ENCODE data around the gene AHSG.

AHSG gene

DNA sequence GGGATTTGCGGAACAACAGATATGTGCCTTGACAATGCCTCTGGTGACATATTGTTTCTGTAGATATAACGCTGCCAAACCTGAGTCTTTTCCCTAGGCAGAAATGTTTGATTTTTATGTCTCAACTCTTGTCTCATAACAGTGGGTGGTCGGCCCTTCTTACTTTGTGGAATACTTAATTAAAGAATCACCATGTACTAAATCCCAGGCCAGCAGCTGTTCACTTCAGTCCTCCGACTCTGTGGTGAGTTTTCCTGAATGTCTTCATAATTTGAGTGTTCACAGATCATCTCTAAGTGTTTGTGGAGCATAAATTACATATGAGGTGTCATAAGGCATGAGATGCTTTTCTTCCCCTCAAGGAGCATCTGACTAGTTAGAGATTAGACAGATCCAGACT, 33.2 kb downstream of the AHSG start:
- DNase-seq = no peak

DNA sequence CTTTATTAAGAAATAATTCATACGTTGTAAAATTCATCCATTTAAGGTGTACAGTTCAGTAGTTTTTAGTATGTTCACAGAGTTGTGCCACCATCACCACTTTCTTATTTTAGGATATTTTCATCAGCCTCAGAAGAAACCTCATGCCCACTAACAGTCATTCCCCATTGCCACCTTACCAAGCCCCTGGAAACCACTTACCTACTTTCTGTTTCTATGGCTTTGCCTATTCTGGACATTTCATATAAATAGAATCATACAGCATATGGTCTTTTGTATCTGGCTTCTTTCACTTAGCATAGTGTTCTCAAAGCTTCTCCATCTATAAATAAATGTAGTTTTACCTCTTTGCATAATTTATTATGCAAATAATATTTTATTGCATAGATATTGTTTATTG, 34.0 kb downstream of the AHSG start:
- DNase-seq = no peak

DNA sequence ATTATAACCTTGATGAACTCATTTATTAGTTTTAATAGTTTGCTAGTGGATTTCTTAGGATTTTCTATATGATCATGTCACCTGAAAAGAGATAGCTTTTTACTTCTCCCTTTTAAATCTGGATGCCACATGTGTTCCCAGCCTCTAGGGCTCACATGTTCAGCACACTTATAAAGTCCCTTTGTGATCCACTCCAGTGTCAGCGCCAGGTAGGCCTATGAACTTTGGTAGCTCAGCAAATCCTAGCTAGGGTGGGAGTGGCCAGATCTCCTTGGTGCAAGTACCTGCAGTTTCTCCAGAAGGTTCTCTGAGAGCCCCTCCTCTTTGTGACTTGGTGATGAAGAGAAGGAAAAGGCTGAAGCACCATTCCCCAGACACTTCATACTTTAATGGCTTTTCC, 36.0 kb downstream of the AHSG start:
- no peak for DNase-seq

DNA sequence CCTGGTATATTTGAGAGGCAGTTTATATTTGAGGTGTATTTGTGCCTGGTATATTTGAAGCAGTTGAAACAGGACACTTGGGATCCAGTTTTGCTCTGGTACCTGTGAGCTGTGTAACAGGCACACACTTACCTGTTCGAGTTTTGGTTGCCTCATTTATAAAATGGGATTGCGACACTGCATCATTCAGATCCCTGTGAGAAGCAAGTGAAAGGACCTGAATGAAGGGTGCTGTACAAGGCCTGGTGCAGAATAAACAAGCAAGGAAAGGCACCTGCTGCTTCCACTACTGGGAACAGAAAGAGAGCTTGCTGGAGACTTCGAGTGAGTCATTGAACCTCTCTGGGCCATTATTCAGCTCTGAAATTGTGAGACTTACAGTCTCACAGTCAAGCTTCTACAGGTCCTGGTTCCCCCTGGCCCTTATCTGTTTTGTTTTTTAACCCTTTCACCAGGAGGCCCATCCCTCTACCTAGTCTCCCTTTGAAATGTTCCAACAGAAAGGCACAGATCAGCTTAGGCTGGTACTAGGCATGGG, 38.9 kb downstream of the AHSG start:
- DNase-seq = no peak

DNA sequence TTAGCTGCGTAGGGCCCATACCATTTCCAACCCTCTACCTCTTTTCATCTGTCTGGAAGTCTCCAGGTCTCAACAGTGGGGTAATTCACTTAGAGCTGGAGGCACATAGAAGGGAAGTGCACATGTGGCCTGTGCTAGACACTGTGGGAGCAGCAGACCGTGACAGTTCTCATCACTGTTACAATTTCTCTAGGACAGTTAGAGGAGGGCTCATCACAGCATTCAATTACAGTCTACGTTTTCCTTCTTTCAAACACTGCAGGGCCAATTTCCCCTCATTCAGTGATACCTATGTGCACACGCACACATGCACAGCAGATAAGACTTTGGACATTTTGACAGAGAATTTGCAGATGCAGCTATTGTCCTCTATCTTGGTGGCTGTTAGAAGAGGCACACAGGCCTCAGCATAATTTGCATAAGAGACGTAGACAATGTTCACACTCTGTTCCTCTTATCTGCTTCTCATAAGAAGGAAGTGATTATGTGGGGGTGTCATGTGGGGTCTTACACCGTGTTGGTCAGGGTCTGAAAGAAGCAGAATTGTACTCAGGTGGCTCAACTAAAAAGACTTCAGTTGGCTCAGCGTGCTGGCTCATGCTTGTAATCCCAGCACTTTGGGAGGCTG, 40.3 kb downstream of the AHSG start:
- DNase-seq = no peak

DNA sequence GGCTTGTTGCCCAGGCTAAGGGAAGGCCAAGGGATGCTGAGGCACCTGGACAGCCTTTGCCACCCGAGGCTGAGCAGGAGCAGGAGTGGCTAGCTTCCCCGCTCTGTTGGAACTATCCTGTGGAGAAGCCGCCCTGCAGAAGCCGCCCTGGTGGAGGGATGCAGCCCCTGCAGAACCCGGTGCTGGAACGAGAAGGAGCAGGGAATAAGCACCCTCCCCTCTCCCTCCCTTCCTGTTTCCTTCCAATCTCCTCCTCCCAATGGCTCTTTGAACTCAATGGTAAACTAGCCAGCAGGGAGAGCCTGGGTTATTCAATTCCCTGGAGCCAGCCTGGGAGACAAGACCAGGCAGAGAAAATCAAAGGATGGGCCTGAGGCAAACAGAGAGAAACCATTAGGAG, 41.1 kb downstream of the AHSG start:
- no peak for DNase-seq

DNA sequence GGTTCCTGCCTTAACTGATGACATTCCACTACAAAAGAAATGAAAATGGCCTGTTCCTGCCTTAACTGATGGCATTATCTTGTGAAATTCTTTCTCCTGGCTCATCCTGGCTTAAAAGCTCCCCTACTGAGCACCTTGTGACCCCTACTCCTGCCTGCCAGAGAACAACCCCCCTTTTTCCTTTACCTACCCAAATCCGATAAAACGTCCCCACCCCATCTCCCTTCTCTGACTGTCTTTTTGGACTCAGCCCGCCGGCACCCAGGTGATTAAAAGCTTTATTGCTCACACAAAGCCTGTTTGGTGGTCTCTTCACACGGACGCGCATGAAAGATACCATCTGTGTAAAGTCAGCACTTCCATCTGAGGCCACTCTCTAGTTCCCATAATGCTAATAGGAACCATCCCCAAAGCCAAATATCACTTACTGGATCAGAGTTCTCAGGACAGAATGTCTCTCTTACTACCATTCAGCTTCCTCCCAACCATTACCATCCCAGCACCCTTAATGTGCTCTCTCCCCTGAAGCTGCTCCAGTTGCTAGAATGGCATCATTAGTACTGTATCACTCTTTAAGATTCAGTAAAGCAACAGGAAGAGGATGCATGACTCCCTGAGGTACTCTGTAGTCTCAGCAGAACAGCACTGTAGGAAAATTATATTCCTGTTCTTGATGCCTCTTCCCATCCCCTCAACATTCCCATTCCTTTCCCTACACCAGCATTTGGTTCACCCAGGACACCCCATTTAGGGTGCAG, 50.7 kb downstream of the AHSG start:
- no peak for DNase-seq

DNA sequence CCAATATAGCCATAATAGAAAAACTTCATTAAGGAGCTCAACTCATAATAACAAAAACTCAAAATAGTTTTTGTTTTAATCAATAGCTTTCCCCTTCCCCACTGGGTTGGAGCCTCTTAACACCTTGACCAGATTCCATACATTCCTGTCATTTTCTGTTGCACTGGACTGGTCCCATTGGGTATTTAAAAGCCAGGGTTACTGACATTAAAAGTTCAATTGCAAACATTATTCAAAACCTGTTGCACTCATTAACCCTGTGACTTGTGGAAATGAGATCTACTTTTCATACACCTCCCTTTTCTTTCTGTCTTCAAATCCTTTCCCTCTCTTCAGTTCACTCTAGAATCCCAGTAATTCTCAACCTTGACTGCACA, 51.2 kb downstream of the AHSG start:
- no peak for DNase-seq

DNA sequence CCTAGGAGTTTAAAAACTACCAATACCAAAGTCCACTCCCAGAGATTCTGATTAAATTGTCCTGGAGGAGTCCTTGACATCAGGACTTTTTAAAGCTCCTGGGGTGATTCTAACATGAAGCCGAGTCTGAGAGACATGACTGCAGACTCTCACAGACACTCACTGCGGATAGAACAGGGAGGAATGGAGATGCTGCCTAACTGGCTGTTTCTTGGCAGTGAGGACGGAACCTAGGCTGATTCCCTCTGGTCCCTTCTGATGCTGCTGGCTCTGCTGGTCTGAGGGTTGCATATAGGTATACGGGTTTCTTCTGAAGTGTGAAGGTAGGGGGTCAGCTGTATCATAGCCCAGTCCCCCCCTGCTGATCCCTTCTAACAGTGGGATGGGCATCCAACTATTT, 51.6 kb downstream of the AHSG start:
- DNase-seq = no peak

DNA sequence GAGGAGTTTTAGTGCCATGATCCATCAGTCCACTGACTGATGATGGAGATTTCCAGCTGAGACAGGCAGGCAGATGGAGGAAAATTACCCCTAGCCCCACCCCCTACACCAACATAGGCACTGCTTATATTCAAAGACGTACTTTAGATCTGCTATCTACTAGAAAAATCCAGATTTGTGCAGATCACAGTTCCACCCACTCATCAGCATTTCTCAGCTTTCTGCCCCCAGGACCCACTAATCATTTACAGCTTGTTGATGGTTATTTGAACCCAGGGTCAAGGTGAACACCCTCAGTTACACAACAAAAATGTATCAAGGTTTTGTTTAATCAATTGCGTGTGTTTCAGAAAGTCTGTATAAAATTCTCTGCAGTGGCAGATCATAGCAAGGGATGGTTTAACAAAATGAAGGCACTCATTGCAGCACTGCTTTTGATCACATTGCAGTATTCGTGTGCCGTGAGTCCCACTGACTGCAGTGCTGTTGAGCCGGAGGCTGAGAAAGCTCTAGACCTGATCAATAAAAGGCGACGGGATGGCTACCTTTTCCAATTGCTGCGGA, 52.8 kb downstream of the AHSG start, which contains the start of gene HRG:
TSS of gene HRG (plus strand) at position 390 of the 564 bp plus-strand sequence. CDS start at position 408, 18 bp downstream.
- DNase-seq = no peak

DNA sequence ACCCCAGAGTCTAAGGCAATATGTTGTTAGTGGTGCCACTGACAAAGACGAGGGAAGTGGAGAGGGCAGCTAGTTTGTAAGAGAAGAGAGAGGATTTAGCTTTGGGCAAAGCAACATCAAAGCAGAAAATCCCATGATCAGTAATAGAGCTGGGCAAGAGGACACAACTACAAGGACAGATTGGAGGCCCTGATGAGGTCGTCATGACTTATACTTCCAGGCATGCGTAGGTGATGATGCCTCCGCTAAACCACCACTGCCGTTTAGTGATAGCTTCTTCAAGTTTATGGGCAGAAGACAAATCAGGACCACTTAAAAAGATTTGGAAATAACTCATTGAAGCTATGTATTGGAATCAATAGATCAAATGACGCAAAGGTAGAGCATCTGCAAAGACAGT, 55.6 kb downstream of the AHSG start:
- DNase-seq = no peak

DNA sequence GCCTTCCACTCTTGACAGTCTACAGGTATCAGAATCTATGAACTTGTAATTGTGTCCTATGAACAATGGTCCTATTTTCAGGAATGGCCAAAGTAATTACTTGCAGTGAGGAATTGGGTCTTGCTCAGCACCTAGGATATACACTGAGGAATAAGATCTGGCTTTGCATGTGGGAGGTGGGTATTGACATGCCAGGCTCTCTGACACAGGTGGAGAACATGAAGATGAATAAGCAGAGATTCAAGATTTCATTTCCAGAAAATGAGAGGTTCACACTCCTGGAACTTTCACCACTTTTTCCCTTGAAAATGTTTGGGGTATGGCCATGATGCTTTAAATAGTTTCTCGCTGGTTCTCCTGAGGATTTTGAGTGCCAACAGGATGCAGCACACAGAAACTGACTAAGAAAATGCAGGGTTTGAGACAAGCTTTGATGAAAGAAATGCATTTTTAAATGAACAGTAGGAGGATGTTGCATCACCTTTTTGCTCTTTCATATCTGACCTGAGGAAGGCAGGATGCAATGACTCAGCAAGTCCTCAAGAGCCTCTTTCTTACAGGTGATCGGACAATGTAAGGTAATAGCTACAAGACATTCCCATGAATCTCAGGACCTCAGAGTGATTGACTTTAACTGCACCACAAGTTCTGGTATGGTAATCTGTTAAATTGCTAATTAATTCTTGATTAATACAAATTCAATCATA, 56.7 kb downstream of the AHSG start:
- DNase-seq = no peak

DNA sequence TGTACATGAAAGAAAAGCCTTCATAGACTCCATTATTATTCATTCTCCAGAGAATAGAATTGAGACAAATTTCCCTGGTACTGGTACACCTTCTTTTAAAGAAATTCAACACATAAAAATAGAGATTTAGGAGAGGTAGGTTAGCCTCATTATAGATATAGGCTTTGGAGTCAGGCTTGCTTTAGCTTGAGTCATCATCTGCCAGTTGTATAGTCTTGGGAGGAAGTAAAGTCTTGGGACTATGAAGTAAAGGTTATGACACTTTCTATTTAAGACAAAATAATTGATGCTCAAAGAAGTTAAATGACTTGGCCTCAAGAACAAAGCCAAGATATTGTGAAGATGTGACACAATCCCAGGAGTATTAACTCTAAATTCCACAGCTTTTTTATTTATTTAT, 57.3 kb downstream of the AHSG start:
- no peak for DNase-seq

Data from NCI-H774 (cell line).